Dermis blood vessel endothelial cell (primary cell): ENCODE data around the gene ZMIZ1. TPM values are rescaled to one million over a fixed set of nuclear protein-coding genes. Genes with fewer than 3 reads are reported as not detected.

Experiments used
- DNase-seq: peaks from one replicate; pipeline ENCODE4 v3.0.0; 2010
- total RNA-seq: library from RNA; depleted of rRNA; stranded (reverse); fragments of >200 nt; gene quantifications from 2 replicates; pipeline ENCODE4 v1.2.3, GENCODE V29; 2014

The ZMIZ1 gene
- total RNA-seq, 1 donor from 2014 or later = 18.2 TPM

GRCh38 chr10:79050896-79051555 lies 17.7 kb upstream of the ZMIZ1 start:
- no peak for DNase-seq

- no peak for DNase-seq
Measured at GRCh38 chr10:79051766-79052165, 17.0 kb upstream of the ZMIZ1 start.

- DNase-seq = peak; percentile 62
Measured at GRCh38 chr10:79052291-79053080, 16.3 kb upstream of the ZMIZ1 start.

GRCh38 chr10:79053081-79053434 lies 15.7 kb upstream of the ZMIZ1 start:
- DNase-seq = no peak

GRCh38 chr10:79053481-79054202 lies 15.1 kb upstream of the ZMIZ1 start:
- DNase-seq = no peak

- no peak for DNase-seq
Measured at GRCh38 chr10:79054203-79055099, 14.3 kb upstream of the ZMIZ1 start.

GRCh38 chr10:79055100-79055782 lies 13.5 kb upstream of the ZMIZ1 start:
- DNase-seq = no peak

GRCh38 chr10:79055892-79056291 lies 12.9 kb upstream of the ZMIZ1 start:
- DNase-seq = no peak

GRCh38 chr10:79056361-79056735 lies 12.4 kb upstream of the ZMIZ1 start:
- no peak for DNase-seq

GRCh38 chr10:79056736-79057391 lies 11.9 kb upstream of the ZMIZ1 start:
- DNase-seq = no peak

GRCh38 chr10:79057481-79058275 lies 11.1 kb upstream of the ZMIZ1 start:
- no peak for DNase-seq

GRCh38 chr10:79058899-79059841 lies 9.6 kb upstream of the ZMIZ1 start:
- no peak for DNase-seq

GRCh38 chr10:79059859-79060379 lies 8.8 kb upstream of the ZMIZ1 start:
- no peak for DNase-seq

- DNase-seq = no peak
Measured at GRCh38 chr10:79060641-79061255, 8.0 kb upstream of the ZMIZ1 start.

GRCh38 chr10:79061441-79062315 lies 7.1 kb upstream of the ZMIZ1 start:
- no peak for DNase-seq

- no peak for DNase-seq
Measured at GRCh38 chr10:79063071-79063491, 5.7 kb upstream of the ZMIZ1 start.

- no peak for DNase-seq
Measured at GRCh38 chr10:79063661-79064492, 4.9 kb upstream of the ZMIZ1 start.
